ENCODE measurements around the gene PLCH1.
A peak's percentile ranks its signal among the peaks of the same experiment; 100 is the strongest.

Gene PLCH1, protein sequence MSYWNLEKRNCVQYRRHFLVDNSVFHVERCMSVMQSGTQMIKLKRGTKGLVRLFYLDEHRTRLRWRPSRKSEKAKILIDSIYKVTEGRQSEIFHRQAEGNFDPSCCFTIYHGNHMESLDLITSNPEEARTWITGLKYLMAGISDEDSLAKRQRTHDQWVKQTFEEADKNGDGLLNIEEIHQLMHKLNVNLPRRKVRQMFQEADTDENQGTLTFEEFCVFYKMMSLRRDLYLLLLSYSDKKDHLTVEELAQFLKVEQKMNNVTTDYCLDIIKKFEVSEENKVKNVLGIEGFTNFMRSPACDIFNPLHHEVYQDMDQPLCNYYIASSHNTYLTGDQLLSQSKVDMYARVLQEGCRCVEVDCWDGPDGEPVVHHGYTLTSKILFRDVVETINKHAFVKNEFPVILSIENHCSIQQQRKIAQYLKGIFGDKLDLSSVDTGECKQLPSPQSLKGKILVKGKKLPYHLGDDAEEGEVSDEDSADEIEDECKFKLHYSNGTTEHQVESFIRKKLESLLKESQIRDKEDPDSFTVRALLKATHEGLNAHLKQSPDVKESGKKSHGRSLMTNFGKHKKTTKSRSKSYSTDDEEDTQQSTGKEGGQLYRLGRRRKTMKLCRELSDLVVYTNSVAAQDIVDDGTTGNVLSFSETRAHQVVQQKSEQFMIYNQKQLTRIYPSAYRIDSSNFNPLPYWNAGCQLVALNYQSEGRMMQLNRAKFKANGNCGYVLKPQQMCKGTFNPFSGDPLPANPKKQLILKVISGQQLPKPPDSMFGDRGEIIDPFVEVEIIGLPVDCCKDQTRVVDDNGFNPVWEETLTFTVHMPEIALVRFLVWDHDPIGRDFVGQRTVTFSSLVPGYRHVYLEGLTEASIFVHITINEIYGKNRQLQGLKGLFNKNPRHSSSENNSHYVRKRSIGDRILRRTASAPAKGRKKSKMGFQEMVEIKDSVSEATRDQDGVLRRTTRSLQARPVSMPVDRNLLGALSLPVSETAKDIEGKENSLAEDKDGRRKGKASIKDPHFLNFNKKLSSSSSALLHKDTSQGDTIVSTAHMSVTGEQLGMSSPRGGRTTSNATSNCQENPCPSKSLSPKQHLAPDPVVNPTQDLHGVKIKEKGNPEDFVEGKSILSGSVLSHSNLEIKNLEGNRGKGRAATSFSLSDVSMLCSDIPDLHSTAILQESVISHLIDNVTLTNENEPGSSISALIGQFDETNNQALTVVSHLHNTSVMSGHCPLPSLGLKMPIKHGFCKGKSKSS (N-terminal part only)

DNA sequence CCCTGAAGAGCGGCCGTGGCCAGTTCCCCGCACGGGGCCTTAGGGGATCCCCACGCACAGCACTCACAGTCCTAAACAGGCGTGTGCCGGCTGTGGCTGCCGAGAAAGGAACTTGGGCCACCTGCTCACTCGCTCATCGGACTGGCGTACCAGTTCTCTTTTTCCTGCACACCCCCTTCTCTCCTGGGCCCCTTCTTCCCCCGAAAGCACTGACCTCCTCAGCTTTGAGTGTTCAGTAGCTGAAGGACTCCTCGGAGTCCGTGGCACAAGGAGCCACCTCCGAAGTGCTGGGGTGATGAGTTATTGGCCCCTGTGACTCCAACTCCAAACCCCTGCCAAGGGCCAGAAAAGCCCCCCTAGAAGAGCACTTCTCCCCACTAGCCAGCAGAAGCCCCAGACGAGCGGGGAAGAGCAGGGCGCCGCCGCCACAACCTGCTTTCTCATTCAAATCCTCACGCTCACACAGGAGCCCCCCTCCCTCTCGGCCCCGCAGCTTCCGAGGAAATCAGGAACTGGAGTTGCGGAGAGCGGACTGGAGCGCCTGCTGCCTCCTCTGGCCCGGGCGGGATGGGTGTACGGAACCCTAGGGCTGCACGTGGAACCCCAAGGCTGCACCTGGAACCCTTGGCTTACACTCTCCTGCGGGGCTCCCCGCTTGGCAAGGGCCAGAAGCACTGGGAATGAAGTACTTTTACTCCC lies at the start of gene PLCH1:
TSS of gene PLCH1 (minus strand) at position 446 of the 699 bp plus-strand sequence. CDS start 40,847 bp downstream, outside the sequence.
- peak; percentile 55 for DNase-seq

DNA sequence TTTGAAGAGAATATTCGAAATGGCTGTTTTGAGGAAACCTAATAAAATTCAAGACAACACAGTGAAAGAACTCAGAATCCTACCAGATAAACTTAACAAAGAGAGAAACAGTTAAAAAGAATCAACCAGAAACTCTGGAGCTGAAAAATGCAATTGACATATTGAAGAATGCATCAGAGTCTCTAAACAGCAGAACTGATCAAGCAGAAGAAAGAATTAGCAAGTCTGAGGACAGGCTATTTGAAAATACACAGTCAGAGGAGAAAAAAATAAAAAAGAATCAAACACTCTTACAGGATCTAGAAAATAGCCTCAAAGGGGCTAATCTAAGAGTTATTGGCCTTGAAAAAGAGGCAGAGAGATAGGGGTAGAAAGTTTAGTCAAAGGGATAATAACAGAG lies 47.7 kb upstream of the PLCH1 start:
- DNase-seq: no peak

DNA sequence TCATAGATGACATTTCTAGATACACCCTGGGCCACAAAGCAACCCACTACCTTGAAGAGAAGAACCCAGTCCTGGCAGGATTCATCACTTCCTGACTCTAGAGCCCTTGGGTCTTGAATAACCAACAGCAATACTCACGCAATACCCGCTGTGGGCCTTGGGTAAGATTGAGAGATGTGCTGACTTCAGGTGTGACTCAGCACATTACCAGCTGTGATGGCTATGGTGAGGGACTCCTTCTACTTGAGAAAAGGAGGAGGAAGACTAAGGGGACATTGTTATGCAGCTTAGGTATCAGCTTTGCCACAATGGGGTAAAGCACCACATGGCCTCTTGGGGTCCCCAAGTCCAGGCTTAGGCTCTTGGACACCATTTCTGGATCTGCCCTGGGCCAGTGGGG lies 46.3 kb upstream of the PLCH1 start:
- DNase-seq: no peak

- DNase-seq: no peak
These were observed 45.5 kb upstream of the PLCH1 start for GRCh38 chr3:155790272-155790925.

DNA sequence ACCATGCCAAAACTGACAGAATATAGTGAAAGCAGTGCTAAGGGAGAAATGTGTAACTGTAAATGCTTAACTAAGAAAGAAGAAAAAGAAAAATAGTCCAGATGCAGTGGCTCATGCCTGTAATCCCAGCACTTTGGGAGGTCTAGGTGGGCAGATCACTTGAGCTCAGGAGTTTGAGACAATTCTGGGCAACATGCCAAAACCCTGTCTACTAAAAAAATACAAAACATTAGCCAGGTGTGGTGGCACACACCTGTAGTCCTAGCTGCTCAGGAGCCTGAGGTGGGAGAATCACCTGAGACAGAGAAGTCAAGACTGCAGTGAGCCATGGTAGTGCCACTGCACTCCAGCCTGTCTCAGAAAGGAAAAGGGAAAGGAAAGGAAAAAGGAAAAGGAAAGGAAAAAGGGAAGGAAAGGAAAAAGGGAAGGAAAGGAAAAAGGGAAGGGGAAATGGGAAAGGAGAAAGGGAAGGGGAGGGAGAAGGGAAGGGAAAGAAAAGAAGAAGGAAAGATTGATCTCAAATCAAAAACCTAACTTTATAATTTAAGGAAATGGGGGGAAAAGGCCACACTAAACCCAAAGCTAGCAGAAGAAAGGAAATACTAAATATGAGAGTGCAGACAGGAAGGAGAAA lies 40.9 kb upstream of the PLCH1 start:
- no peak for DNase-seq

DNA sequence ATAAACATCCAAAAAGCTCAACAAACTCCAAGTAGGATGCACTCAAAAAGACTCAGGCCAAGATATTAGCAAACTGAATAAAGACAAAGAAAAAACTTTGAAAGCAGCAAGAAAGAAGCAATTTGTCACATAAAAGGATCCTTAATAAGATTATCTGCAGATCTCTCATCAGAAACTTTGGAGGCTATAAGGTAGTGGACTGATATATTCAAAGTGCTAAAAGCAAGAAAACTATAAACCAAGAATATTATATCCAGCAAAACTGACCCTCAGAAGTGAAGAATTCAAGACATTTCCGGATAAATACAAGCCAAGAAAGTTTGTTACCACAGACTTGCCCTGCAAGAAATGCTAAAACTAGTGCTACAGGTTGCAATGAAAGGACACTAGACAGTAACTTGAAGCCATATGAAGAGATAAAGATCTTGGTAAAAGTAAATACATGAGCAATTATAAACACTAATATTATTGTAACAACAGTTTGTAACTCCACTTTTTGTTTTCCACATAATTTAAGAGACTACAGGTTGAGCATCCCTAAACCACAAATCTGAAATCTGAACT lies 37.6 kb upstream of the PLCH1 start:
- DNase-seq: no peak

GRCh38 chr3:155780291-155780690 lies 35.4 kb upstream of the PLCH1 start:
- no peak for DNase-seq

DNA sequence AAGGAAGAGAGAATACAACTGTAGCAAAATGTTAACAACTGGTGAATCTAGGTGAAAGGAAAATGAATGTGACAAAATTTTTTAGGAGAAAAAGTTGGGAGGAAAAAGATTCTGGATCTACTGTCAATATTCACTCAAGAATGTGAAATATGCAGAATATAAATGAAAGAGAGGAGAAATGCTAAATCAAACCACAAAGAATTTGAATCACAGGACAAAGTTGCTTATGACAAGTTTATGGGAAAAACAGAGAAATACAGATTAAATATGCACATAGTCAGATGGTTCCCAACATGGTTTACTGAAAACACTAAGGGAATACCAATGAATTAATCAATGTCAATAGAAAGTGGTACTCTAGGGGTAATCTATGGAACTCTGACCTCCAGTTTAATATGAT lies 33.6 kb upstream of the PLCH1 start:
- no peak for DNase-seq

GRCh38 chr3:155772801-155773200 lies 27.9 kb upstream of the PLCH1 start:
- no peak for DNase-seq

- DNase-seq: no peak
These were observed 26.3 kb upstream of the PLCH1 start for GRCh38 chr3:155771126-155771525.

- DNase-seq: no peak
These were observed 21.3 kb upstream of the PLCH1 start for GRCh38 chr3:155766206-155766605.

DNA sequence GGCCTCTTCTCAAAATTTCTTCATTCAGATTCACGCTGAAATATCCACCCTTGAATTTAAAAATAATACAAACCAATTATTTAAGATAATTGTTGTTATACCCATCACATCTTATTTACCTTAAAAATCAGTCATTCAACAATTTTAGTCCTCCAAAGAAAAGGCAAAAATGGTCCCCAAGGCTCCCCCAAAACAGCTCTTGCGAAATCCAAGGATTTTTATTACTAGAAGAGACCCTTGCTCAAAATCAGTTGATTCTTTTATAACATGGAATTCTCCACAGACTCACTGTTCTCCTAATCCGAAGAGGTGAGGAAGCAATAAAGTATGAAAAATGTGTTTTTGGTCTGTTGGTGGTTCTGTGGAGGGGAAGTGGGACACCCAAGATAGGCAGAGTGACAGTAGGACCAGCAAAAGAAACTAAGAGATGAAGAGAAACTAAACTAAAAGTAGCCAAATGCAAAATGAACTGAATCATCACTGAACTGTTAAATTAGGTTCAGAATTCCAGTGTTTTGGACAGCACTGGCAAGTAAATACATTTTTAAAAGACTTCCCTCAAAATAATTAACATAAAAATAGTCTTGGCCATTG lies 19.1 kb upstream of the PLCH1 start:
- no peak for DNase-seq

- DNase-seq: no peak
These were observed 15.8 kb upstream of the PLCH1 start for GRCh38 chr3:155760653-155761052.

- no peak for DNase-seq
These were observed 12.7 kb upstream of the PLCH1 start for GRCh38 chr3:155757577-155757976.

- no peak for DNase-seq
These were observed 8.3 kb upstream of the PLCH1 start for GRCh38 chr3:155753038-155753639.

DNA sequence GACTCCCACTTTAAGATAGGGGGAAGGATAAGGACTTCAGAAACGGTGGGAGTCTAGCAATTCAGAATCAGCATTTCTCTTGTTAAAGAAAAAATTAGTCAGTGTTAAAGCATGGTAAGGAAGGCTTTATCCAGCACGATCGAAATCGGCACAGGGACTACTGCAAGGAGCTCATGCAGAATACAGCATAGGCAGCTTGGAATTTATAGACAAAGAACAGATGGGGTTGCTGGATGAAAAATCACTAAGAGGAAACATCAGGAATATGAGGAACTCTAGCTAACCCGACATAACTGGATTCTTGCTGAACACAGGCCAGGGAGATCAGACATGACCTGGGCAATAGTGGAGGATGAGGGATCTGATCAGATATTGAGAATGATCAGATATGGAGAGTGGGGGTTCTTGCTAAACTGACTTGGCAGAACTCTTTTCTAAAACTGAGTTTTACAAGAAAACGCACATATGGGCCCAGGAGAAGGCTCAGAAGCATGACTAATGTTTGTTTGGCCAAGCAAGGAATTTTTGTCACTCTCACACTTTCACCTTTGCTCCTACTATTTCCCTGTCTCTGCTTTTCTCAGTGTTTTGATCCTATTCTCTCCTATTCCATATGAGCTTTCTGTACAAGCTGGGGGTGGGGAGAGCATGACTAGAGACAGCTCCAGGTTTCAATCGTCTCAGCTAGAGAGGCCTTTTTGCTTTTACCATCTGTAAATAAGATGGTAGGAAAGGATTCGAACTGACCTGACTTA lies 3.9 kb upstream of the PLCH1 start:
- DNase-seq: no peak

DNA sequence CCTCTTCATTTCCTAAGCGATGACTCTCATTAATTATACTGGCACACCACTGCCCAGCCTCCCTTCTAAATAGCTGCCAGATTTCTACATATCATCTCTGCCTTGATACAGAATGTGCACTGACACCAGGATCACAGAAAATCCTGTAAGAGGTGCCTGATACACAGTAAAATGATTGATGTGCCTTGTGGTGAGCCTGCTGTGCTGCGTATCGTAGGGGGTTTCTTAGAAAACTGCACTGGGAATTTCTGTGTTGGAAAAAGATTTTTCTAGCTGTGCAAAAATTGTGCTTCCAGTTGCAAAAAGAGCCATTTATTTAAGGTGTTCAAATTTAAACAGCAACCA lies 3.0 kb upstream of the PLCH1 start:
- DNase-seq: no peak

DNA sequence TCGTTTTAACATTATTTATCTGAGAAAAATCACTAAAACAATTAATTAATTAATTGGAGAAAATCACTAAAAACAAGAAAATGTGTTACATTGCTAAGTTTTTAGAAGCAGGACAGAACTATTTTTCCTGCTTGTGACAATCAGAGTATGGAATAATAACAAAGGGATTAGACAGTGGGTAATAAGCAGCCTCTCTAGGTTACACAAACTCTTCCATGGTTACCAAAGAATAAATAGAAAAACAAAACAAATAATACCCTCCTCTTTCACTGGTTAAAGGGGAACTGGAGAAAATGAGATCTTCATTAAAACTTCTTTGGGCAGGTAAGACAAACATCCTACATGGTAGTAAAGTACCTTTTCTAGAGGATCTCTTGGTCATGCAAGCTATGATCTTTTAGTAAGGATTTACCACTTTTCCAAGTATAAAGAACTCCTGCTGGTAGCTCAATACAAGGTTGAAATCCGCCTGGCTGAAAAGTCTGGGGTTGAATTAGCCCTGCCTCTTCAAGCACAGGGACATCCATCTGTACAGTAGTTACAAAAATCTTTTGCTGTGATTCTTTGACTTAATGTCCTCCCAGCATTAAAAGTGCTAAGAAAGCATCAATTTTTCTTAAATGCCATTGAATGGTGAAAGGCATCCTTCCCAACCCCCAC lies 2.5 kb upstream of the PLCH1 start:
- no peak for DNase-seq

DNA sequence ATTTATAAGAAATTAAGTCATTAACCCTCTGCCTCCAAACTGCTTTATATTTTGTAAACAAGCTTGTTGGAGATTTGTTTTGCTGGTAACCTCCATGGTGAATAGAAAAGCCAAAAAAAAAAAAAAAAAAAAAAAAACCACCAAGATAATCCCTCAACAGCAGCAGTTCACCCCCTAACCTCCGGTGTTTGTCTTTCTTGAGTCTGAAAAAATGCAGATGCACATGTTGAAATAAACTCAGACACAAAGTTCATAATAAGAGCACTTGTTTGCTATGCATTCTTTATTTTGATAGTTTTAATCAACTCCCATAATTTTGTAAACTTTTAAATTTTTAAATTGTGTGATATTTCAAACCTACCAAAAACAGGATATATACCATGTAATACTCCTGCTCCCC lies 1.8 kb upstream of the PLCH1 start:
- no peak for DNase-seq

Data from NCI-H524 treated with DMSO at 0.1 percent for 48 hours (cell line).